OCI-LY1 (cell line): ENCODE results near the gene HSPA12A.

ENCODE experiments used
- H2AFZ ChIP-seq: fragments of 200-600 bp; sonication (generic), shearing (Covaris generic); 2 replicates; pipeline ENCODE4 v1.6.0; 2014; ENCODE audit warnings: antibody characterized with exemption, mild to moderate bottlenecking, low read length
- H3F3A ChIP-seq: fragments of 200-600 bp; sonication (generic), shearing (Covaris generic); 2 replicates; pipeline ENCODE4 v1.6.0; 2014; ENCODE audit warnings: mild to moderate bottlenecking, antibody characterized with exemption, low read length, moderate library complexity; ENCODE audit not compliant: insufficient read depth
- H3K27ac ChIP-seq: fragments of 200-600 bp; sonication (generic); 2 replicates; pipeline ENCODE4 v1.5.1; 2014; ENCODE audit warnings: low read length, mixed run types, mild to moderate bottlenecking, low read depth; ENCODE audit not compliant: poor library complexity, severe bottlenecking
- H3K27me3 ChIP-seq: fragments of 200-600 bp; sonication (generic); 2 replicates; pipeline ENCODE4 v1.6.0; 2014; ENCODE audit warnings: antibody characterized with exemption, mild to moderate bottlenecking, low read length, moderate library complexity; ENCODE audit not compliant: insufficient read depth
- H3K36me3 ChIP-seq: fragments of 200-600 bp; sonication (generic); 2 replicates; pipeline ENCODE4 v1.6.1; 2014; ENCODE audit warnings: mild to moderate bottlenecking, antibody characterized with exemption, low read length, moderate library complexity, mixed read lengths; ENCODE audit not compliant: insufficient read depth
- H3K4me1 ChIP-seq: fragments of 200-600 bp; sonication (generic); 2 replicates; pipeline ENCODE4 v1.5.1; 2014; ENCODE audit warnings: mild to moderate bottlenecking, low read length, moderate library complexity; ENCODE audit not compliant: insufficient read depth, severe bottlenecking
- H3K4me2 ChIP-seq: fragments of 200-600 bp; sonication (generic), shearing (Covaris generic); 2 replicates; pipeline ENCODE4 v1.6.1; 2014; ENCODE audit warnings: low read length
- H3K4me3 ChIP-seq: fragments of 200-600 bp; sonication (generic); 2 replicates; pipeline ENCODE4 v1.5.1; 2014; ENCODE audit warnings: low read length, low read depth, mild to moderate bottlenecking, mixed read lengths; ENCODE audit not compliant: poor library complexity, severe bottlenecking
- H3K79me2 ChIP-seq: fragments of 200-600 bp; shearing (Covaris generic); 2 replicates; pipeline ENCODE4 v1.6.1; 2016; ENCODE audit warnings: mixed run types, low read length, mixed read lengths; ENCODE audit not compliant: insufficient read depth
- H3K9ac ChIP-seq: fragments of 200-600 bp; sonication (generic), shearing (Covaris generic); 2 replicates; pipeline ENCODE4 v1.6.1; 2014; ENCODE audit warnings: mild to moderate bottlenecking, low read length, mixed read lengths
- H3K9me2 ChIP-seq: fragments of 200-600 bp; sonication (generic), shearing (Covaris generic); 2 replicates; pipeline ENCODE4 v1.6.1; 2014; ENCODE audit warnings: low read depth, mild to moderate bottlenecking, low read length, mixed read lengths
- H3K9me3 ChIP-seq: fragments of 200-600 bp; shearing (Covaris generic); 2 replicates; pipeline ENCODE4 v1.6.1; 2014; ENCODE audit warnings: low read length, mixed read lengths
- H4K20me1 ChIP-seq: fragments of 200-600 bp; sonication (generic), shearing (Covaris generic); 2 replicates; pipeline ENCODE4 v1.6.0; 2016; ENCODE audit warnings: mild to moderate bottlenecking, low read length; ENCODE audit not compliant: insufficient read depth
- EZH2 ChIP-seq: fragments of 200-600 bp; sonication (generic), shearing (Covaris generic); IDR thresholded peaks from 2 replicates; pipeline ENCODE4 v1.8.0; 2017; ENCODE audit warnings: borderline replicate concordance, mixed run types, mild to moderate bottlenecking, antibody characterized with exemption, low read length, moderate library complexity, mixed read lengths
- TF ChIP-seq, protein P1 (sequence below): fragments of 200-600 bp; sonication (generic), shearing (Covaris generic); IDR thresholded peaks from 2 replicates; pipeline ENCODE4 v1.5.1; 2017; ENCODE audit warnings: mild to moderate bottlenecking, antibody characterized with exemption, low read length, moderate library complexity, mixed read lengths

The HSPA12A gene

DNA sequence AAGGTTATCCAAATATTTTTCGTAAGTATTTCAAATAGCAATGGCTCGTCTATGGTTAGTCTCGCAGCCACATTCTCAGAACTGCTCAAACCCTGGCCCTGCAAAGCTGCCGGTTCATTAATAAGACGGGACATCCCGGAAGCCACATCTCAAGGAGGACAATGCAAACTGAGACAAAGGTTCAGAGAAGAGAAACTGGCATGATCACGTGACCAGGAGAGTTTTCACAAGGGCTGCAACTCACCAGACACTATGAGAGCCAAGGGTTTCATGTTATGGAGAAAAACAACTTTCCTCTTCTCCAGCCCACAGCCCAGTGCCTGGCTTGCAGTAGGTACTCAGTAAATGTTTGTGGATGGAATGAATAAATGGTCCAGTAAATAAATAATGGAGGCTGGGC is 5.0 kb upstream of the HSPA12A start:
- Histone ChIP-seq H3K4me3 (no peak overlapping the region), H3K4me2 (no peak overlapping the region), H3K27ac (no peak overlapping the region), H3K4me1 (no peaks in the 10 kb centered on the region), H3K27me3 (no peaks in the 10 kb centered on the region), H3K79me2 (no peaks in the 10 kb centered on the region), H3K36me3 (no peaks in the 10 kb centered on the region), H3K9me2 (no peaks in the 10 kb centered on the region), H2AFZ (no peak overlapping the region), H4K20me1 (no peaks in the 10 kb centered on the region), H3K9me3 (no peaks in the 10 kb centered on the region), H3F3A (no peaks in the 10 kb centered on the region), H3K9ac (no peak overlapping the region)
- TF ChIP-seq, protein P1, sequence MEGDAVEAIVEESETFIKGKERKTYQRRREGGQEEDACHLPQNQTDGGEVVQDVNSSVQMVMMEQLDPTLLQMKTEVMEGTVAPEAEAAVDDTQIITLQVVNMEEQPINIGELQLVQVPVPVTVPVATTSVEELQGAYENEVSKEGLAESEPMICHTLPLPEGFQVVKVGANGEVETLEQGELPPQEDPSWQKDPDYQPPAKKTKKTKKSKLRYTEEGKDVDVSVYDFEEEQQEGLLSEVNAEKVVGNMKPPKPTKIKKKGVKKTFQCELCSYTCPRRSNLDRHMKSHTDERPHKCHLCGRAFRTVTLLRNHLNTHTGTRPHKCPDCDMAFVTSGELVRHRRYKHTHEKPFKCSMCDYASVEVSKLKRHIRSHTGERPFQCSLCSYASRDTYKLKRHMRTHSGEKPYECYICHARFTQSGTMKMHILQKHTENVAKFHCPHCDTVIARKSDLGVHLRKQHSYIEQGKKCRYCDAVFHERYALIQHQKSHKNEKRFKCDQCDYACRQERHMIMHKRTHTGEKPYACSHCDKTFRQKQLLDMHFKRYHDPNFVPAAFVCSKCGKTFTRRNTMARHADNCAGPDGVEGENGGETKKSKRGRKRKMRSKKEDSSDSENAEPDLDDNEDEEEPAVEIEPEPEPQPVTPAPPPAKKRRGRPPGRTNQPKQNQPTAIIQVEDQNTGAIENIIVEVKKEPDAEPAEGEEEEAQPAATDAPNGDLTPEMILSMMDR: no peak
- TF ChIP-seq EZH2: no peak

DNA sequence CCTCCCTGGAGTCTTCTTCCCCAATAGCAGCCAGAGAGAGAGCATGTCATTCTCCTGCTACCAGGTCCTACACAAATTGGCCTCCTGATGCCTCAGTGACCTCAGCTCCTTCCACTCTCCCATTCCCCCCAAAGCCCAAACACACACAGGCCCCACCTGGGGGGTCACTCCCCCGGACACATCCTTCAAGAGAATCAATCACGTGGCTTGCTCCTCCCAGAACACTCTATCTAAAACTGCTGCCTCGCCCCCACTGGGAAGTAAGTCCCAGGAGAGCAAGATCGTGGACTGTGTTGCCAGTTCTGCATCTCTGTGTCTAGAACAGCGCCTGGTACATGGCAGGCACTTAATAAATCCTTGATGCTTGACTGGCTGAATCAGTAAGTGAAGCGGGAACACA is 2.5 kb upstream of the HSPA12A start:
- H3K9ac ChIP-seq: no peak overlapping the region
- H2AFZ ChIP-seq: no peak overlapping the region
- no peaks in the 10 kb centered on the region for H3K4me1 ChIP-seq
- no peaks in the 10 kb centered on the region for H3K27me3 ChIP-seq
- no peaks in the 10 kb centered on the region for H4K20me1 ChIP-seq
- no peak overlapping the region for H3K4me3 ChIP-seq
- H3K79me2 ChIP-seq: no peaks in the 10 kb centered on the region
- H3F3A ChIP-seq: no peaks in the 10 kb centered on the region
- no peaks in the 10 kb centered on the region for H3K9me2 ChIP-seq
- no peak overlapping the region for H3K27ac ChIP-seq
- no peaks in the 10 kb centered on the region for H3K9me3 ChIP-seq
- no peak overlapping the region for H3K4me2 ChIP-seq
- TF ChIP-seq, protein P1: no peak
- TF ChIP-seq EZH2: no peak
- no peaks in the 10 kb centered on the region for H3K36me3 ChIP-seq

DNA sequence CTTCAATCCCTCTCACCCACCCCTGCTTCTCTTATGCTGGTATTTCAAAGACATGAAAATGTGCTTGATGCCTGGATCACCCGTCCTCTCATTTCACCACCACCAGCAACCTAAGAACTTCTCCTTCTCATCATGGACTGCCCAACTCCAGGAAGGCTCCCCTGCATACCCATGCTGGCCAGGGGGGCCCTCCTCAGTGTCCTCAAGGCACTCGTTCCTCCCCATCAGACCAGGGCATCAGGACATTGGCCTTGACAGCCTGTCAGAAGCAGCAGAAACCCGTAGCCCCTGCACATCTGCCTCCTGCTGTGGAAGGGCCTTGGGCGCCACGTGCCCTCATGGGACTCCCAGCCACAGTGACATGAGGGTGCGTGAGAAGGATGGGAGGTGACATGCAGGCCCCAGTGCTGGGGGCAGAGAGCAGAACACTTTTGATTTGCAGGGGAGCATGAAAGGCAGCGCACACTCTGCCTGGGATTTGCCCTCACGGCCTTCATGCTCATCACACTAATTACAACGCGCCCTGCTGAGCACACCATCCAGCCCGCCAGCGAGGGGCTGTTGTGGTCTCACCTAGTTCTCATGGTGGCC is 1.9 kb upstream of the HSPA12A start:
- Histone ChIP-seq H3F3A (no peaks in the 10 kb centered on the region), H4K20me1 (no peaks in the 10 kb centered on the region), H3K4me1 (no peaks in the 10 kb centered on the region), H3K9ac (no peak overlapping the region), H3K79me2 (no peaks in the 10 kb centered on the region), H3K9me2 (no peaks in the 10 kb centered on the region), H3K27me3 (no peaks in the 10 kb centered on the region), H3K9me3 (no peaks in the 10 kb centered on the region), H2AFZ (no peak overlapping the region), H3K4me2 (no peak overlapping the region), H3K4me3 (no peak overlapping the region), H3K27ac (no peak overlapping the region), H3K36me3 (no peaks in the 10 kb centered on the region)
- TF ChIP-seq, protein P1: no peak
- no peak for TF ChIP-seq EZH2
